HG03442 (cell line): Measurements from ENCODE around the gene POLD3.
"Not testable (repeated sequence)": the region's sequence is repeated elsewhere in the genome, so short reads cannot be mapped to it uniquely, and the experiment has no call there.

ENCODE experiments used
- ATAC-seq: cut with Tn5 transposase; IDR thresholded peaks from one replicate; pipeline ENCODE4 v1.9.1; 2021; ENCODE audit warnings: mild to moderate bottlenecking, moderate library complexity; ENCODE audit not compliant: unreplicated experiment

POLD3 gene

DNA sequence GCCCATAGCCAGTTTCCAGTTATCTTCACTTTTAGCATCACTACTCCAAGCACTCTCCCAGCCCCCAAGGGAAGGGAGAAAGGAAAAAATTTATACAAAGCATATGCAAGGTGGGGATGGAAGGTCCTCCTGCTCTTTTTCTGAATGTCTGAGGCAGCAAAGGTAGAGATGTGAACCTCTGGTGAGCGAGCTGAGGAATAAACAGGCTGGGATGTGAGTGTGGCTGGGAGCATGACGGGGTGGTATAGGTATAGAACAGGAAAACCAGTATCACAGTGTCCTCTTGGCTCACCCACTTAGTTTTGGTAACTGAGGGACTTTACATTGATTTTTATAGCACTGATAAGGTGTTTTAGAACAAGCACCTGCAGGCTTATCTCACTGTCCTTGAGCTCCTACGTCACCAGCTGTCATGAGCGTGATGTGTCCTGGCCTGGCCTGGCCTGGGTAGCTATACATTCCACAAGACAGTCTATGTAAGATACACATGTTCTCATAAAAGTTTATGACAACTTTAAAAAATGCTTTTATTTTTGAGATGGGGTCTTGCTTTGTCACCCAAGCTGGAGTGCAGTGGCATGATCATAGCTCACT lies 10.3 kb upstream of the POLD3 start:
- no peak for ATAC-seq

GRCh38 chr11:74583024-74583624 lies 9.3 kb upstream of the POLD3 start:
- ATAC-seq, result no peak

- not testable (repeated sequence) for ATAC-seq
These were observed 1.9 kb upstream of the POLD3 start for GRCh38 chr11:74590492-74590891.

GRCh38 chr11:74592063-74592440 lies 330 bp upstream of the POLD3 start:
- ATAC-seq, result no peak

DNA sequence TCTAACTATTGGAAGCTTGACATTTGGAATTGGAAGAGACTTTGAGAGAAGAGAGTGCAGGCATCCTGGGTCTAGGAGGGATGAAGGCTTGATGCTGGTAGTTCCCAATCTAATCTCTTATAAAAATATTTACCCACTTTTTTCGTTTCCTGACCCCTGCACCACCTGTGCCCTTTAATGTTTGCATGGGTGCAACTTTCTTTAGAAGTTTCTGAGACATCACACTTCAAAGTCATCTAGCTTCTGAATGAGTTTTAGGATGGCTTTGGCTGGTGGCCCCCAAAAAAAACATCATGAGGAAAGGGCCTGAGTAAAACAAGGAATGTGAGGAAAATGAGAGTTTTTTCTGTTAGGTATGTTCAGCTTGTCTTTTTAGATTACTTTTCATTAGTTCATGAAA lies 1.1 kb downstream of the POLD3 start:
- no peak for ATAC-seq

- ATAC-seq, result no peak
These were observed 10.5 kb downstream of the POLD3 start for GRCh38 chr11:74602637-74603556.

DNA sequence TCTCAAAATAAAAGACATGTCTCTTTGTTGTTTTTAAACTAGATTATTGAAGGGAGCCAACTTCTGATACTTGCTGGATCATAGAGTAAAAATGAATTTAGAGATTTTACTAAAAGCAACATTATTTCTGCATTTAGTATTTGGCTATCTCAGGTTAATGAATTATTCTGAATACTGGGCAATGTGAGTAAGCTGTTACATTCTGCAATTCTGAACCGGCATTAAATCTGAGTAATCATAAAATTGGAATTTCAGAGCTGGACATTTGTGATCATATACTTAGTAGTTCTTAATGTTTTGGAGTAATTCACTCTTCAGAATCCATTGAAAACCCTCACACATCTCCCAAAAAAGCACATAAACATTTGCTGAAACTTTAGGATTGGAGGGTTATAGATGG lies 11.5 kb downstream of the POLD3 start:
- ATAC-seq, result no peak

DNA sequence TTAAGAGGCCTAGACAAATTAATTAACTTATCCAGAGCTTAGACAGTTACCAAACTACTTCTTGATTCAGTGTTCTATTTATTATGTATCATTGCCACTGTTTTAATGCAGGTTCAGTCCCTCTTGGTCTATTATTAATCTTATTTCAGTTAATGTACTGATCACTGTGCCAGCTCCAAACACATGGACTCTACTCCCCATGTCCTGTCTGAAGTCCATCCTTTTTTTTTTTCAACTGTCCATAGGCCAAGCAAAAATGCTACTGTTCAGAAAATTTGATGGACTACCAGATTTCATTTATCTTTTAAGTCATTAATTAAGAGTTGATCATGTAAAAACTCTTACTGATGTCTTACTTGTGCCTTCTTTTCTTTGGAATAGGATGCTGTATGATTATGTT lies 11.9 kb downstream of the POLD3 start:
- ATAC-seq, result no peak

GRCh38 chr11:74605403-74605802 lies 13.0 kb downstream of the POLD3 start:
- no peak for ATAC-seq

GRCh38 chr11:74608431-74608830 lies 16.0 kb downstream of the POLD3 start:
- no peak for ATAC-seq

- no peak for ATAC-seq
These were observed 19.0 kb downstream of the POLD3 start for GRCh38 chr11:74611369-74611861.

DNA sequence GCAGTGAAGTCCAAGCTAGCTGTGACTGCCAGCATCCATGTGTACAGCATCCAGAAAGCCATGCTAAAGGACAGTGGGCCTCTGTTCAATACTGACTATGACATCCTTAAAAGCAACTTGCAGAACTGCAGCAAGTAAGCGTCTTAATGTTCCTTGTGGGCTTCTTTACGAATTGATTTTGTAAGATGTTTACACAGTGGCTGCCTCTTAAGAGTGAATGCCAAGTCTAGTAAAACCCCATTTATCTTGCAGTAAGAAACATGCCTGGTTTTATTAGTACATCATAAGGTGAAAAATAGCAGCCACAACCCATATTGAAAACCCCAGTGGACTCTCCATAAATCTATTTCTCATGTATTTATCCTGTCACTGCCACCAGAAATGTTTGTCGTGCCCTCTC lies 20.5 kb downstream of the POLD3 start:
- ATAC-seq, result no peak

DNA sequence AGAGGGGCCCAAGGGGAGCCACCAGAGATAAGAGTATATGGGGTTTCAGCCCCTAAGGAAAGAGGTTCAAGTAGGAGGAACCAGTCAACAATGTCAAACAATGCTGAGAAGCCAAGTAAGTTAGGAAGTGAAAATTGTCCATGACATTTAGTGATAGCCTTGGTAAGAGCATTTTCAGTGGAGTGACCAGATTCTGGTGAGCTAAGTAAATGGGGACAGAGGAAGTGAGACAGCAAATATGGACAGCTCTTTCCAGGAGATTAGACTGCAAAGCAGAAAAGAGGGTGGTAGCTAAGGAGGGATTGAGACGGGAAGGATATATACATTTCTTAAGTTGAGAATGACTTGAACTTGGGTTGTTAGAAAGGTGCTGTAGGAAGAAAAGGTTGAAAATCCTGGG lies 22.9 kb downstream of the POLD3 start:
- no peak for ATAC-seq

DNA sequence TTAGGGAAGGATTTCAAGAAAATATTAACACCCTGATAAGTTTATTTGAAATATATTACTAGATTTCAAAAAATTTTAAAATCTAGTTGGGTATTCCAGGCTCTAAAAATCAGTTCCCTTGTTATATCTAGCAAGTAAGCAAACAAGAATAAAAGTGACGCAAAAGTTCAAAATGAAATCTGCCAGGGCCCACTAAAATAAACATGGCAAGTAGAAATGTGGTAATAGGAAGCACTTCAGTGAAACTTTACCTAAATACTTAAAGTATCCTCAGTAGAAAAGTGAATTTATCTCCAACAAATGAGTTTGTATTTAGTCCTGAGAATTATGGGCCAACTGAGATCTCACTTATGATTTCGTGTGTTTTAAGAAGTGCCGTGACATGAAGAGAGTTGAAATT lies 23.6 kb downstream of the POLD3 start:
- ATAC-seq, result no peak

DNA sequence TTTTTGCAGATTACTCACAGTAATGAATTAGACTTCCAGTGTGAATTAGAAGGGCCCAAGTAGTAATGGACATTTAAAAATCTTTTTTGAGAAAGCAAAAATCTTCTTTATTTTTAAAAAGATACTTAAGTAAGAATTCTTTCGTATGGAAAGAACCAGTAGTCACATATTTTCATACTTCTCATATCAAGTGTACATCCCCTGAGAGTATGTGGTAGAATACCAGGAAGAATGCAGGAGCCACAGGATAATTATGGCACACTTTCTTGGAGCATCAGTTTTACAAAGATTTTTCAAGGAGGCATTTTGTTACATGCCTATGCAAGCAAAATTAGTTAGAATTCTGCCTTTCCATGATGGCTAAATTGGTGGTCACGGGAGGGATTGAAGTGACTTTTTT lies 28.1 kb downstream of the POLD3 start:
- ATAC-seq, result no peak

DNA sequence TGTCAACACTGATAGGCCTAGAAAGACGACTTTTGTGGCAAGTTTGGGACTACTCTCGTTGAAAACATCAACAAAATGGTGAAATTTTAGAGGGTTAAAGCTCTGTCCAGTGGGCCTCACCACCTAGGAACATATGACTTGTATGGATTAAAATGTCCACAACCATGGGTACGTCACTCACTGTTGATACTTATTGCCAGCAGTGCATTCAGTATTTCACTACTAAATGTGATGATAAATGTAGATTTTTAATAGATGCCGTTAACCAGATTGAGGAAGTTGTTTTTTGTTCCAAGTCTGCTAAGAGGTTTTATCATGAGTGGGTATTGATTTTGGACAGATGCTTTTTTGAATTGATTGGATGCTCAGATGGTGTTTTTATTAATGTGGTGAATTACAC lies 33.7 kb downstream of the POLD3 start:
- no peak for ATAC-seq

GRCh38 chr11:74626604-74627003 lies 34.2 kb downstream of the POLD3 start:
- ATAC-seq, result no peak

DNA sequence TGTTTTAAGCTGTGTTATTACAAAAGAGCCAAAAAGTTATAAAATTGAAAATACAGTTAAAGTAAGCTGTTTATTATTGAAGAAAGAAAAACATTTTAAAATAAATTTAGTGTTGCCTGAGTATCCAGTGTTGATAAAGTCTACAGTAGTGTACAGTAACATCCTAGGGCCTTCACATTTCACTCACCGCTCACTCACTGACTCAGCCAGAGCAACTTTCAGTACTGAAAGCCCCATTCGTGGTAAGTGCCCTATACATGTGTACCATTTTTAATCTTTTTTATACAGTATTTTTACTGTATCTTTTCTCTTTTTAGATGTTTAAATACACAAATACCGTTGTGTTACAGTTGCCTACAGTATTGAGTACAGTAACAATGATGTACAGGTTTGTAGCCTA lies 35.0 kb downstream of the POLD3 start:
- no peak for ATAC-seq

- ATAC-seq, result no peak
These were observed 37.7 kb downstream of the POLD3 start for GRCh38 chr11:74630043-74630442.

GRCh38 chr11:74633406-74634393 lies 41.3 kb downstream of the POLD3 start:
- ATAC-seq, result no peak

DNA sequence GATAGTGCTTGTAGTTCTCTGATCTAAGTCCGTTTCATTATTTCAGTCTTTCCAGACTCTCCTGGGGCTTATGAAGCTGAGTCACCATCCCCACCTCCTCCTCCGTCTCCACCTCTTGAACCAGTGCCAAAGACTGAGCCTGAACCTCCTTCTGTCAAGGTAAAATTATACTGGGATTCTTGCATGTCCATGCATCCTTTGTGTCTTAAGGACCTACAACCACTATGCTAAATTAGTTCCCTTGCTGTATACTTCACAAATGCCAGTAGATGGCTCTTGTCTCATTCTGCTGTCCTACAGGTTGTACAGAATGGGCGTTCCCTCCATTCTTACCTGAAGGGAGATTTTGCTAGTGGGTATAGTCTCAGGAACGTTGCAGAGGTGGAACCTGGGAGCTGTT lies 42.2 kb downstream of the POLD3 start:
- no peak for ATAC-seq
